OCI-LY1 (cell line): Measurements from ENCODE around the gene CNTNAP5.

Experiments used
- H2AFZ ChIP-seq: fragments of 200-600 bp; sonication (generic), shearing (Covaris generic); 2 replicates; pipeline ENCODE4 v1.6.0; 2014; ENCODE audit warnings: antibody characterized with exemption, mild to moderate bottlenecking, low read length
- H3F3A ChIP-seq: fragments of 200-600 bp; sonication (generic), shearing (Covaris generic); 2 replicates; pipeline ENCODE4 v1.6.0; 2014; ENCODE audit warnings: mild to moderate bottlenecking, antibody characterized with exemption, low read length, moderate library complexity; ENCODE audit not compliant: insufficient read depth
- H3K27ac ChIP-seq: fragments of 200-600 bp; sonication (generic); 2 replicates; pipeline ENCODE4 v1.5.1; 2014; ENCODE audit warnings: low read length, mixed run types, mild to moderate bottlenecking, low read depth; ENCODE audit not compliant: poor library complexity, severe bottlenecking
- H3K27me3 ChIP-seq: fragments of 200-600 bp; sonication (generic); 2 replicates; pipeline ENCODE4 v1.6.0; 2014; ENCODE audit warnings: antibody characterized with exemption, mild to moderate bottlenecking, low read length, moderate library complexity; ENCODE audit not compliant: insufficient read depth
- H3K36me3 ChIP-seq: fragments of 200-600 bp; sonication (generic); 2 replicates; pipeline ENCODE4 v1.6.1; 2014; ENCODE audit warnings: mild to moderate bottlenecking, antibody characterized with exemption, low read length, moderate library complexity, mixed read lengths; ENCODE audit not compliant: insufficient read depth
- H3K4me1 ChIP-seq: fragments of 200-600 bp; sonication (generic); 2 replicates; pipeline ENCODE4 v1.5.1; 2014; ENCODE audit warnings: mild to moderate bottlenecking, low read length, moderate library complexity; ENCODE audit not compliant: insufficient read depth, severe bottlenecking
- H3K4me2 ChIP-seq: fragments of 200-600 bp; sonication (generic), shearing (Covaris generic); 2 replicates; pipeline ENCODE4 v1.6.1; 2014; ENCODE audit warnings: low read length
- H3K4me3 ChIP-seq: fragments of 200-600 bp; sonication (generic); 2 replicates; pipeline ENCODE4 v1.5.1; 2014; ENCODE audit warnings: low read length, low read depth, mild to moderate bottlenecking, mixed read lengths; ENCODE audit not compliant: poor library complexity, severe bottlenecking
- H3K79me2 ChIP-seq: fragments of 200-600 bp; shearing (Covaris generic); 2 replicates; pipeline ENCODE4 v1.6.1; 2016; ENCODE audit warnings: mixed run types, low read length, mixed read lengths; ENCODE audit not compliant: insufficient read depth
- H3K9ac ChIP-seq: fragments of 200-600 bp; sonication (generic), shearing (Covaris generic); 2 replicates; pipeline ENCODE4 v1.6.1; 2014; ENCODE audit warnings: mild to moderate bottlenecking, low read length, mixed read lengths
- H3K9me2 ChIP-seq: fragments of 200-600 bp; sonication (generic), shearing (Covaris generic); 2 replicates; pipeline ENCODE4 v1.6.1; 2014; ENCODE audit warnings: low read depth, mild to moderate bottlenecking, low read length, mixed read lengths
- H3K9me3 ChIP-seq: fragments of 200-600 bp; shearing (Covaris generic); 2 replicates; pipeline ENCODE4 v1.6.1; 2014; ENCODE audit warnings: low read length, mixed read lengths
- H4K20me1 ChIP-seq: fragments of 200-600 bp; sonication (generic), shearing (Covaris generic); 2 replicates; pipeline ENCODE4 v1.6.0; 2016; ENCODE audit warnings: mild to moderate bottlenecking, low read length; ENCODE audit not compliant: insufficient read depth
- CTCF ChIP-seq: fragments of 200-600 bp; sonication (generic), shearing (Covaris generic); IDR thresholded peaks from 2 replicates; pipeline ENCODE4 v1.5.1; 2017; ENCODE audit warnings: mild to moderate bottlenecking, antibody characterized with exemption, low read length, moderate library complexity, mixed read lengths
- EZH2 ChIP-seq: fragments of 200-600 bp; sonication (generic), shearing (Covaris generic); IDR thresholded peaks from 2 replicates; pipeline ENCODE4 v1.8.0; 2017; ENCODE audit warnings: borderline replicate concordance, mixed run types, mild to moderate bottlenecking, antibody characterized with exemption, low read length, moderate library complexity, mixed read lengths

CNTNAP5 gene

GRCh38 chr2:124066776-124067175 is 41.7 kb downstream of the CNTNAP5 start:
- no peaks in the 10 kb centered on the region for H3K79me2 ChIP-seq
- H4K20me1 ChIP-seq: no peaks in the 10 kb centered on the region
- H3K36me3 ChIP-seq: no peaks in the 10 kb centered on the region
- H3K9ac ChIP-seq: no peak overlapping the region
- H3K4me1 ChIP-seq: no peaks in the 10 kb centered on the region
- H3F3A ChIP-seq: no peaks in the 10 kb centered on the region
- no peaks in the 10 kb centered on the region for H3K27me3 ChIP-seq
- TF ChIP-seq EZH2 (no peak), CTCF (no peak)
- H3K27ac ChIP-seq: no peak overlapping the region
- H3K4me2 ChIP-seq: no peak overlapping the region
- H3K4me3 ChIP-seq: no peak overlapping the region
- no peak overlapping the region for H2AFZ ChIP-seq
- no peaks in the 10 kb centered on the region for H3K9me3 ChIP-seq
- H3K9me2 ChIP-seq: no peaks in the 10 kb centered on the region

- H3K9ac ChIP-seq: no peak overlapping the region
- no peaks in the 10 kb centered on the region for H3K4me1 ChIP-seq
- no peaks in the 10 kb centered on the region for H3K79me2 ChIP-seq
- H3F3A ChIP-seq: no peaks in the 10 kb centered on the region
- no peaks in the 10 kb centered on the region for H3K9me2 ChIP-seq
- TF ChIP-seq CTCF: no peak
- no peak for TF ChIP-seq EZH2
- H2AFZ ChIP-seq: no peak overlapping the region
- no peaks in the 10 kb centered on the region for H3K27me3 ChIP-seq
- H4K20me1 ChIP-seq: no peaks in the 10 kb centered on the region
- H3K9me3 ChIP-seq: no peaks in the 10 kb centered on the region
- H3K4me3 ChIP-seq: no peak overlapping the region
- no peak overlapping the region for H3K4me2 ChIP-seq
- H3K27ac ChIP-seq: no peak overlapping the region
- H3K36me3 ChIP-seq: no peaks in the 10 kb centered on the region
Observed at GRCh38 chr2:124079045-124079444, 54.0 kb downstream of the CNTNAP5 start.

- Histone ChIP-seq H3K9me2 (no peaks in the 10 kb centered on the region), H3K79me2 (no peaks in the 10 kb centered on the region), H2AFZ (no peak overlapping the region), H4K20me1 (no peaks in the 10 kb centered on the region), H3K9me3 (no peaks in the 10 kb centered on the region), H3K4me3 (no peak overlapping the region), H3K4me1 (no peaks in the 10 kb centered on the region), H3K9ac (no peak overlapping the region), H3K4me2 (no peak overlapping the region), H3K27me3 (no peaks in the 10 kb centered on the region), H3K36me3 (no peaks in the 10 kb centered on the region), H3F3A (no peaks in the 10 kb centered on the region), H3K27ac (no peak overlapping the region)
- TF ChIP-seq EZH2 (no peak), CTCF (no peak)
Observed at GRCh38 chr2:124080281-124081153, 55.4 kb downstream of the CNTNAP5 start.
